Uterus (tissue), 2 donors: ENCODE measurements around the gene MYCL.

Experiments used
- CTCF ChIP-seq, 4 experiments: fragments of 200-600 bp in 2 of 4; fragments of 450-650 bp in 2 of 4; sonication (generic) in 2 of 4; IDR thresholded peaks; one replicate each; pipeline ENCODE4 v1.5.1; 2016 to 2019; ENCODE audit warnings: antibody characterized with exemption in 4 of 4, mild to moderate bottlenecking in 2 of 4, moderate library complexity in 1 of 4
- POLR2A ChIP-seq, 2 donors: fragments of 450-650 bp; IDR thresholded peaks; one replicate each; pipeline ENCODE4 v1.6.1; 2016; ENCODE audit warnings: antibody characterized with exemption in 2 of 2, mild to moderate bottlenecking in 1 of 2, moderate library complexity in 1 of 2

GRCh38 chr1:39898648-39899603 is 2.8 kb downstream of the MYCL start:
- TF ChIP-seq CTCF (IDR thresholded peaks at IDR 0.05) (no peak), POLR2A (IDR thresholded peaks at IDR 0.05) (no peak)
